Activated naive CD8-positive, alpha-beta T cell treated with anti-CD3 and anti-CD28 coated beads for 36 hours (primary cell): ENCODE data around the gene KCTD4. TPM values are rescaled to one million over a fixed set of nuclear protein-coding genes. Genes with fewer than 3 reads are reported as not detected.

Experiments used
- DNase-seq: peaks from one replicate; pipeline ENCODE4 v3.0.0; 2021
- H3K27ac Mint-ChIP-seq: one replicate; pipeline ENCODE4 v1.8.0; 2022; ENCODE audit warnings: mild to moderate bottlenecking, moderate library complexity, mixed read lengths
- H3K27me3 Mint-ChIP-seq: one replicate; pipeline ENCODE4 v1.8.0; 2022; ENCODE audit warnings: mild to moderate bottlenecking, mixed read lengths
- H3K36me3 Mint-ChIP-seq: one replicate; pipeline ENCODE4 v1.8.0; 2021; ENCODE audit warnings: mild to moderate bottlenecking, mixed read lengths
- H3K4me1 Mint-ChIP-seq: one replicate; pipeline ENCODE4 v1.8.0; 2021; ENCODE audit warnings: mixed read lengths
- H3K4me3 Mint-ChIP-seq: one replicate; pipeline ENCODE4 v1.8.0; 2022; ENCODE audit warnings: mild to moderate bottlenecking, moderate library complexity, mixed read lengths
- H3K9me3 Mint-ChIP-seq: one replicate; pipeline ENCODE4 v1.8.0; 2022; ENCODE audit warnings: mixed read lengths
- total RNA-seq, 2 experiments: library from RNA; stranded (reverse); gene quantifications; one replicate each; pipeline ENCODE4 v1.2.3, GENCODE V29; 2021

KCTD4 gene
- total RNA-seq, 2 experiments from 2014 or later = not detected

GRCh38 chr13:45222919-45223318, 22.1 kb upstream of the KCTD4 start:
- Mint-ChIP-seq H3K27me3 (no peaks in the 10 kb centered on the region), H3K27ac (no peak overlapping the region), H3K9me3 (no peaks in the 10 kb centered on the region), H3K36me3 (peaks cover 16% of the 10 kb centered on the region), H3K4me3 (no peak overlapping the region), H3K4me1 (peaks cover 33% of the 10 kb centered on the region)
- DNase-seq = no peak

GRCh38 chr13:45222516-45222915, 21.7 kb upstream of the KCTD4 start:
- Mint-ChIP-seq H3K27me3 (no peaks in the 10 kb centered on the region), H3K9me3 (no peaks in the 10 kb centered on the region), H3K4me1 (peaks cover 37% of the 10 kb centered on the region), H3K36me3 (peaks cover 16% of the 10 kb centered on the region), H3K4me3 (no peak overlapping the region), H3K27ac (no peak overlapping the region)
- DNase-seq = no peak

GRCh38 chr13:45220403-45220802, 19.6 kb upstream of the KCTD4 start:
- DNase-seq = no peak
- Mint-ChIP-seq H3K27ac (no peak overlapping the region), H3K36me3 (peaks cover 26% of the 10 kb centered on the region), H3K4me1 (peaks cover 35% of the 10 kb centered on the region), H3K27me3 (no peaks in the 10 kb centered on the region), H3K9me3 (no peaks in the 10 kb centered on the region), H3K4me3 (no peak overlapping the region)

GRCh38 chr13:45219938-45220375, 19.1 kb upstream of the KCTD4 start:
- H3K27me3 Mint-ChIP-seq = no peaks in the 10 kb centered on the region
- H3K36me3 Mint-ChIP-seq = peaks cover 26% of the 10 kb centered on the region
- no peak for DNase-seq
- no peak overlapping the region for H3K27ac Mint-ChIP-seq
- no peaks in the 10 kb centered on the region for H3K9me3 Mint-ChIP-seq
- H3K4me3 Mint-ChIP-seq = no peak overlapping the region
- H3K4me1 Mint-ChIP-seq = peaks cover 35% of the 10 kb centered on the region

- H3K36me3 Mint-ChIP-seq = peaks cover 25% of the 10 kb centered on the region
- H3K27me3 Mint-ChIP-seq = no peaks in the 10 kb centered on the region
- H3K4me1 Mint-ChIP-seq = peaks cover 35% of the 10 kb centered on the region
- DNase-seq = no peak
- no peak overlapping the region for H3K4me3 Mint-ChIP-seq
- no peak overlapping the region for H3K27ac Mint-ChIP-seq
- H3K9me3 Mint-ChIP-seq = no peaks in the 10 kb centered on the region
Observed at GRCh38 chr13:45219123-45219891, 18.5 kb upstream of the KCTD4 start.

- Mint-ChIP-seq H3K27ac (no peak overlapping the region), H3K4me1 (peaks cover 32% of the 10 kb centered on the region), H3K27me3 (no peaks in the 10 kb centered on the region), H3K9me3 (no peaks in the 10 kb centered on the region), H3K36me3 (peaks cover 23% of the 10 kb centered on the region), H3K4me3 (no peak overlapping the region)
- DNase-seq = no peak
Observed at GRCh38 chr13:45218689-45219088, 17.8 kb upstream of the KCTD4 start.

GRCh38 chr13:45216193-45216592, 15.3 kb upstream of the KCTD4 start:
- peaks cover 32% of the 10 kb centered on the region for H3K4me1 Mint-ChIP-seq
- H3K36me3 Mint-ChIP-seq = peaks cover 21% of the 10 kb centered on the region
- H3K4me3 Mint-ChIP-seq = no peak overlapping the region
- no peak overlapping the region for H3K27ac Mint-ChIP-seq
- DNase-seq = no peak
- no peaks in the 10 kb centered on the region for H3K9me3 Mint-ChIP-seq
- no peaks in the 10 kb centered on the region for H3K27me3 Mint-ChIP-seq

GRCh38 chr13:45215392-45216077, 14.7 kb upstream of the KCTD4 start:
- Mint-ChIP-seq H3K27ac (peak overlapping the region; percentile 46), H3K27me3 (no peaks in the 10 kb centered on the region), H3K4me1 (peaks cover 32% of the 10 kb centered on the region), H3K36me3 (peaks cover 26% of the 10 kb centered on the region), H3K9me3 (no peaks in the 10 kb centered on the region), H3K4me3 (no peak overlapping the region)
- DNase-seq = no peak

- DNase-seq = no peak
- Mint-ChIP-seq H3K27me3 (no peaks in the 10 kb centered on the region), H3K9me3 (no peaks in the 10 kb centered on the region), H3K36me3 (peaks cover 37% of the 10 kb centered on the region), H3K27ac (no peak overlapping the region), H3K4me1 (peaks cover 23% of the 10 kb centered on the region), H3K4me3 (no peak overlapping the region)
Observed at GRCh38 chr13:45209229-45209628, 8.4 kb upstream of the KCTD4 start.

- no peaks in the 10 kb centered on the region for H3K9me3 Mint-ChIP-seq
- peaks cover 26% of the 10 kb centered on the region for H3K4me1 Mint-ChIP-seq
- no peak overlapping the region for H3K4me3 Mint-ChIP-seq
- H3K27me3 Mint-ChIP-seq = no peaks in the 10 kb centered on the region
- peaks cover 33% of the 10 kb centered on the region for H3K36me3 Mint-ChIP-seq
- H3K27ac Mint-ChIP-seq = no peak overlapping the region
- DNase-seq = no peak
Observed at GRCh38 chr13:45208132-45208531, 7.3 kb upstream of the KCTD4 start.

GRCh38 chr13:45207319-45207718, 6.5 kb upstream of the KCTD4 start:
- Mint-ChIP-seq H3K27ac (no peak overlapping the region), H3K4me1 (peaks cover 26% of the 10 kb centered on the region), H3K4me3 (no peak overlapping the region), H3K27me3 (no peaks in the 10 kb centered on the region), H3K36me3 (peaks cover 35% of the 10 kb centered on the region), H3K9me3 (no peaks in the 10 kb centered on the region)
- DNase-seq = no peak

GRCh38 chr13:45206340-45206739, 5.5 kb upstream of the KCTD4 start:
- peaks cover 44% of the 10 kb centered on the region for H3K36me3 Mint-ChIP-seq
- H3K4me1 Mint-ChIP-seq = peaks cover 24% of the 10 kb centered on the region
- H3K9me3 Mint-ChIP-seq = no peaks in the 10 kb centered on the region
- peak overlapping the region; percentile 46 for H3K27ac Mint-ChIP-seq
- DNase-seq = peak; percentile 14
- no peaks in the 10 kb centered on the region for H3K27me3 Mint-ChIP-seq
- H3K4me3 Mint-ChIP-seq = no peak overlapping the region

GRCh38 chr13:45205124-45205523, 4.3 kb upstream of the KCTD4 start:
- H3K27me3 Mint-ChIP-seq = no peaks in the 10 kb centered on the region
- no peaks in the 10 kb centered on the region for H3K9me3 Mint-ChIP-seq
- no peak overlapping the region for H3K4me3 Mint-ChIP-seq
- no peak overlapping the region for H3K27ac Mint-ChIP-seq
- DNase-seq = no peak
- peaks cover 24% of the 10 kb centered on the region for H3K4me1 Mint-ChIP-seq
- peaks cover 41% of the 10 kb centered on the region for H3K36me3 Mint-ChIP-seq

- H3K4me1 Mint-ChIP-seq = peaks cover 18% of the 10 kb centered on the region
- peaks cover 26% of the 10 kb centered on the region for H3K36me3 Mint-ChIP-seq
- H3K9me3 Mint-ChIP-seq = no peaks in the 10 kb centered on the region
- no peak overlapping the region for H3K4me3 Mint-ChIP-seq
- H3K27me3 Mint-ChIP-seq = no peaks in the 10 kb centered on the region
- DNase-seq = no peak
- no peak overlapping the region for H3K27ac Mint-ChIP-seq
Observed at GRCh38 chr13:45199711-45200110, 1.1 kb downstream of the KCTD4 start.

- Mint-ChIP-seq H3K4me3 (no peak overlapping the region), H3K27ac (no peak overlapping the region), H3K4me1 (peaks cover 15% of the 10 kb centered on the region), H3K9me3 (no peaks in the 10 kb centered on the region), H3K27me3 (no peaks in the 10 kb centered on the region), H3K36me3 (peaks cover 23% of the 10 kb centered on the region)
- DNase-seq = no peak
Observed at GRCh38 chr13:45198924-45199323, 1.9 kb downstream of the KCTD4 start.

- DNase-seq = no peak
- Mint-ChIP-seq H3K4me1 (peaks cover 13% of the 10 kb centered on the region), H3K27me3 (no peaks in the 10 kb centered on the region), H3K9me3 (no peaks in the 10 kb centered on the region), H3K4me3 (no peak overlapping the region), H3K36me3 (peaks cover 25% of the 10 kb centered on the region), H3K27ac (no peak overlapping the region)
Observed at GRCh38 chr13:45198041-45198440, 2.8 kb downstream of the KCTD4 start.
